Endothelial cell (in vitro differentiated cells): ENCODE data around the gene FAM53B. TPM values are rescaled to one million over a fixed set of nuclear protein-coding genes. Genes with fewer than 3 reads are reported as not detected.
A peak's percentile ranks its signal among the peaks of the same experiment; 100 is the strongest.

Source experiments
- DNase-seq: peaks from one replicate; pipeline ENCODE4 v3.0.0; 2021; ENCODE audit warnings: low spot score
- H3K27ac Mint-ChIP-seq: one replicate; pipeline ENCODE4 v1.8.0; 2021; ENCODE audit warnings: mixed read lengths, inconsistent platforms; ENCODE audit not compliant: unreplicated experiment
- H3K27me3 Mint-ChIP-seq: one replicate; pipeline ENCODE4 v1.8.0; 2021; ENCODE audit warnings: mild to moderate bottlenecking, moderate library complexity, mixed read lengths, inconsistent platforms; ENCODE audit not compliant: unreplicated experiment
- H3K36me3 Mint-ChIP-seq: one replicate; pipeline ENCODE4 v1.8.0; 2021; ENCODE audit warnings: mild to moderate bottlenecking, low read depth, mixed read lengths, inconsistent platforms; ENCODE audit not compliant: unreplicated experiment
- H3K4me1 Mint-ChIP-seq: one replicate; pipeline ENCODE4 v1.8.0; 2021; ENCODE audit warnings: mild to moderate bottlenecking, mixed read lengths, inconsistent platforms; ENCODE audit not compliant: unreplicated experiment
- H3K4me3 Mint-ChIP-seq: one replicate; pipeline ENCODE4 v1.8.0; 2021; ENCODE audit warnings: mild to moderate bottlenecking, mixed read lengths, inconsistent platforms; ENCODE audit not compliant: unreplicated experiment
- H3K9me3 Mint-ChIP-seq: one replicate; pipeline ENCODE4 v1.8.0; 2021; ENCODE audit warnings: mixed read lengths, inconsistent platforms; ENCODE audit not compliant: unreplicated experiment
- total RNA-seq: library from RNA; stranded (reverse); fragmentation: NEBNext Ultra II Directional; extraction: Animal tissue kit (Norgen Biotek cat#: 25700); gene quantifications from one replicate; pipeline ENCODE4 v1.2.1, GENCODE V29; 2021; ENCODE audit not compliant: unreplicated experiment
- TF ChIP-seq, protein P1 (sequence below): fragments of 200-600 bp; sonication (generic); IDR thresholded peaks from one replicate; pipeline ENCODE4 v1.5.0; 2021; ENCODE audit warnings: antibody characterized with exemption; ENCODE audit not compliant: unreplicated experiment

Gene FAM53B
- total RNA-seq, 1 donor from 2014 or later = 21.0 TPM

GRCh38 chr10:124626759-124627380 lies 117.3 kb downstream of the FAM53B start:
- peaks cover 17% of the 10 kb centered on the region for H3K4me1 Mint-ChIP-seq
- no peak overlapping the region for H3K4me3 Mint-ChIP-seq
- peaks cover 5% of the 10 kb centered on the region for H3K36me3 Mint-ChIP-seq
- H3K9me3 Mint-ChIP-seq = no peaks in the 10 kb centered on the region
- H3K27me3 Mint-ChIP-seq = peaks cover 13% of the 10 kb centered on the region
- no peak for DNase-seq
- H3K27ac Mint-ChIP-seq = no peak overlapping the region
- TF ChIP-seq, protein P1, sequence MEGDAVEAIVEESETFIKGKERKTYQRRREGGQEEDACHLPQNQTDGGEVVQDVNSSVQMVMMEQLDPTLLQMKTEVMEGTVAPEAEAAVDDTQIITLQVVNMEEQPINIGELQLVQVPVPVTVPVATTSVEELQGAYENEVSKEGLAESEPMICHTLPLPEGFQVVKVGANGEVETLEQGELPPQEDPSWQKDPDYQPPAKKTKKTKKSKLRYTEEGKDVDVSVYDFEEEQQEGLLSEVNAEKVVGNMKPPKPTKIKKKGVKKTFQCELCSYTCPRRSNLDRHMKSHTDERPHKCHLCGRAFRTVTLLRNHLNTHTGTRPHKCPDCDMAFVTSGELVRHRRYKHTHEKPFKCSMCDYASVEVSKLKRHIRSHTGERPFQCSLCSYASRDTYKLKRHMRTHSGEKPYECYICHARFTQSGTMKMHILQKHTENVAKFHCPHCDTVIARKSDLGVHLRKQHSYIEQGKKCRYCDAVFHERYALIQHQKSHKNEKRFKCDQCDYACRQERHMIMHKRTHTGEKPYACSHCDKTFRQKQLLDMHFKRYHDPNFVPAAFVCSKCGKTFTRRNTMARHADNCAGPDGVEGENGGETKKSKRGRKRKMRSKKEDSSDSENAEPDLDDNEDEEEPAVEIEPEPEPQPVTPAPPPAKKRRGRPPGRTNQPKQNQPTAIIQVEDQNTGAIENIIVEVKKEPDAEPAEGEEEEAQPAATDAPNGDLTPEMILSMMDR = no peak

DNA sequence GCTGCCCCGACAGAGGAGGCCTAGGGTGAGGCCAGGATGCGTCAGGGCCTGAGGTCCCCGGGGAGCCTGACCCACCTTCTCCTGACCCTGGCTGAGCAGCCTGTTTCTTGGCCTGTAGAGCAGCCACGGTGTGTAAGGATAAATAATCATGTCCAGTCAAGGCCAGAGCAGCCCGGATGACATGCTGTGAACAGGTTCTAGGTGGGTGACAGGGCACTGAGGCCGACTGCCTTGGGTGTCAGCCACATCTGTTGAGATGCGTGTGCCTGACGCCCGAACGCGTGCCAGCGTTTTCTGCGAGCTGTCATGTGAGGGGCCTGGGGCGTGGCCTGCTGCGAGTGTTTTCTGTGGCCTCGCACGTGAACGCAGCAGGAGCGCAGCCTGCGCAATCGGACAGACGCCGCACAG lies 118.3 kb downstream of the FAM53B start:
- DNase-seq = no peak
- H3K4me3 Mint-ChIP-seq = no peak overlapping the region
- no peak overlapping the region for H3K27ac Mint-ChIP-seq
- peaks cover 5% of the 10 kb centered on the region for H3K36me3 Mint-ChIP-seq
- TF ChIP-seq, protein P1 = no peak
- H3K9me3 Mint-ChIP-seq = no peaks in the 10 kb centered on the region
- H3K27me3 Mint-ChIP-seq = peaks cover 13% of the 10 kb centered on the region
- H3K4me1 Mint-ChIP-seq = peaks cover 17% of the 10 kb centered on the region

DNA sequence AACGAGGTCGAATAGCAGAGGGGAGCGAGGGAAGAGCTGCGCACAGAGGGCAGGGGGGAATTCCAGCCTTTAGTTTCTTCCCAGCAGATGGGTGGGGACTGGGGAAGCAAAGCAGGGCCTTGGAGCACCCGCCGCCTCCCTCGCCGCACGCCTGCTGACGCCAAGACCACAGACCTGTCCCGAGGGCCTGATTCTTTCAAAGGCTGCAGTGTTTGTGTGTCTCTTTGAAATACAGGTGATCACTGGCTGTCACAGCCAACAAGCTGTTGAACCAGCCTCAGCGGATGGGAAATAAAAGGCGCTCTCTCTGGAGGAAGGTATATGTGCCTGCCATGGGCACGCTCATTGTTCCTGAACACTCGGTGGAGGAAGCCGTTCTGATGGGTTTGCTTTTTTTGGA lies 119.3 kb downstream of the FAM53B start:
- no peak overlapping the region for H3K4me3 Mint-ChIP-seq
- H3K9me3 Mint-ChIP-seq = no peaks in the 10 kb centered on the region

DNA sequence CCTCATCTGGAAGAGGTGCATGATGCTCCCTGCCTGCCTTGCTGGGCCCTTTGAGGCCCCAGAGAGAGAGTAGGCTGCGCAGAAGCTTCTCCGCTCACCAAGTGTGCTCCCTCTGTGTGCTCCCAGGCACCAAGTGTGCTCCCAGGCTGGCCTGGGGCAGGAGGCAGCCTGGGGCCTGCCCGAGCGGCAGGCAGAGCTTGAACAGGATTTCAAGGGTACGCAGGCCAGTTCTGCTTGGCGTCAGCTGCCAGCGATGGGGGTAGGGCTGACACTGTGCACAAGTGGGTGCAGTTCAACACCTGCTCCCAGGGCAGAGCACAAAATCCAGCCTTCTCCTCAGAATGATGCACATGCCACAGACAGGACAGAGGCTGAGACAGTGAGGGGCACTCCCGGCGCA lies 119.7 kb downstream of the FAM53B start:
- DNase-seq = no peak
- H3K4me3 Mint-ChIP-seq = no peak overlapping the region
- H3K27me3 Mint-ChIP-seq = peaks cover 13% of the 10 kb centered on the region
- no peak overlapping the region for H3K27ac Mint-ChIP-seq
- TF ChIP-seq, protein P1 = no peak
- peaks cover 5% of the 10 kb centered on the region for H3K36me3 Mint-ChIP-seq
- H3K9me3 Mint-ChIP-seq = no peaks in the 10 kb centered on the region
- H3K4me1 Mint-ChIP-seq = peaks cover 16% of the 10 kb centered on the region

More for the DNA sequence above, 119.3 kb downstream of the FAM53B start:
- TF ChIP-seq, protein P1 = no peak
- DNase-seq = no peak
- Mint-ChIP-seq H3K4me1 (peaks cover 17% of the 10 kb centered on the region), H3K36me3 (peaks cover 5% of the 10 kb centered on the region), H3K27ac (no peak overlapping the region), H3K27me3 (peaks cover 13% of the 10 kb centered on the region)

GRCh38 chr10:124624006-124624405 lies 120.2 kb downstream of the FAM53B start:
- peak overlapping the region; percentile 42 for H3K27ac Mint-ChIP-seq
- TF ChIP-seq, protein P1 = no peak

More at GRCh38 chr10:124624006-124624405, 120.2 kb downstream of the FAM53B start:
- Mint-ChIP-seq H3K4me3 (peak overlapping the region; percentile 56), H3K9me3 (no peaks in the 10 kb centered on the region), H3K27me3 (peaks cover 9% of the 10 kb centered on the region), H3K4me1 (peaks cover 12% of the 10 kb centered on the region), H3K36me3 (peaks cover 5% of the 10 kb centered on the region)
- DNase-seq = no peak
